Ectodermal cell (in vitro differentiated cells): Measurements from ENCODE around the gene ENPP3.

Source experiments
- H3K27ac ChIP-seq: 2 replicates; pipeline ENCODE4 v1.7.0; 2013; ENCODE audit warnings: mild to moderate bottlenecking, low read depth, low read length; ENCODE audit not compliant: insufficient read depth, poor library complexity, severe bottlenecking
- H3K27me3 ChIP-seq: 2 replicates; pipeline ENCODE4 v1.7.0; 2013; ENCODE audit warnings: mild to moderate bottlenecking, low read length; ENCODE audit not compliant: insufficient read depth, control insufficient read depth, poor library complexity, severe bottlenecking
- H3K36me3 ChIP-seq: one replicate; pipeline ENCODE4 v1.7.0; 2013; ENCODE audit warnings: low read length; ENCODE audit not compliant: control insufficient read depth, insufficient read depth
- H3K4me1 ChIP-seq: one replicate; pipeline ENCODE4 v1.7.0; 2013; ENCODE audit warnings: low read length; ENCODE audit not compliant: control insufficient read depth, insufficient read depth
- H3K4me3 ChIP-seq: 2 replicates; pipeline ENCODE4 v1.7.0; 2013; ENCODE audit warnings: low read depth, low read length, control low read depth; ENCODE audit not compliant: insufficient read depth
- H3K9me3 ChIP-seq: 2 replicates; pipeline ENCODE4 v1.7.0; 2013; ENCODE audit warnings: mild to moderate bottlenecking, low read length, moderate library complexity; ENCODE audit not compliant: control insufficient read depth
- WGBS, 2 experiments: methylation state at CpG; one replicate each; pipeline ENCODE4 v1.1.7; 2013; ENCODE audit warnings: missing lambda C conversion rate in 2 of 2; 5-methylcytosine and 5-hydroxymethylcytosine counted together

Gene ENPP3

GRCh38 chr6:131681585-131681984 is 44.5 kb downstream of the ENPP3 start:
- H3K9me3 ChIP-seq = no peaks in the 10 kb centered on the region
- no peak overlapping the region for H3K4me3 ChIP-seq
- no peaks in the 10 kb centered on the region for H3K4me1 ChIP-seq
- no peaks in the 10 kb centered on the region for H3K36me3 ChIP-seq
- no peak overlapping the region for H3K27ac ChIP-seq
- H3K27me3 ChIP-seq = no peaks in the 10 kb centered on the region

- no peak overlapping the region for H3K4me3 ChIP-seq
- no peak overlapping the region for H3K27ac ChIP-seq
- WGBS, 2 experiments = 82 to 92% methylated on average over 2 of the region's 2 CpGs
- H3K27me3 ChIP-seq = no peaks in the 10 kb centered on the region
- no peaks in the 10 kb centered on the region for H3K36me3 ChIP-seq
- H3K9me3 ChIP-seq = no peaks in the 10 kb centered on the region
- no peaks in the 10 kb centered on the region for H3K4me1 ChIP-seq
Observed at GRCh38 chr6:131682442-131682841, 45.3 kb downstream of the ENPP3 start.

DNA sequence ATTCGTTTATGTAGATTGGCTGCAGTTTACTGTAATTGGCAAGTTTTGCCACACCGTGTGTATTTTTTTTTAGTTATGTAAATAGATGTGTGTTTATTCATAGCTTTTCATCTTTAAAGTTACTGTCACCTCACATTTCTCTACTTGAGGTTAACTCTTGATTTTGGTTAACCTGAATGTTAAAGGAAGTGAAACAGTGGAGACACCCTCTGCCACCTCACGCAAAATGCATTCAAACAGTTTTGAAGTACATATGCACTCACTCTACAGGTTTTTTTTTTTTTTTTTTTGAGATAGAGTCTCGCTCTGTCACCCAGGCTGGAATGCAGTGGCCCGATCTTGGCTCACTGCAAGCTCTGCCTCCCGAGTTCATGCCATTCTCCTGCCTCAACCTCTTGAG is 46.4 kb downstream of the ENPP3 start:
- Histone ChIP-seq H3K4me1 (no peaks in the 10 kb centered on the region), H3K36me3 (no peaks in the 10 kb centered on the region), H3K9me3 (no peaks in the 10 kb centered on the region), H3K4me3 (no peak overlapping the region), H3K27me3 (no peaks in the 10 kb centered on the region), H3K27ac (no peak overlapping the region)
- WGBS, 2 experiments = 89 to 90% methylated on average over 5 to 6 of the region's 6 CpGs

- H3K36me3 ChIP-seq = no peaks in the 10 kb centered on the region
- H3K9me3 ChIP-seq = no peaks in the 10 kb centered on the region
- H3K27ac ChIP-seq = no peak overlapping the region
- 80 to 96% methylated on average over 1 to 3 of the region's 4 CpGs for WGBS, 2 experiments
- H3K4me1 ChIP-seq = no peaks in the 10 kb centered on the region
- no peak overlapping the region for H3K4me3 ChIP-seq
- no peaks in the 10 kb centered on the region for H3K27me3 ChIP-seq
Observed at GRCh38 chr6:131685266-131685780, 48.2 kb downstream of the ENPP3 start.

GRCh38 chr6:131687022-131687421 is 49.9 kb downstream of the ENPP3 start:
- no peaks in the 10 kb centered on the region for H3K36me3 ChIP-seq
- no peak overlapping the region for H3K4me3 ChIP-seq
- no peaks in the 10 kb centered on the region for H3K4me1 ChIP-seq
- 89 to 98% methylated on average over 2 to 3 of the region's 3 CpGs for whole genome bisulfite sequencing, 2 experiments
- H3K27me3 ChIP-seq = no peaks in the 10 kb centered on the region
- H3K9me3 ChIP-seq = no peaks in the 10 kb centered on the region
- no peak overlapping the region for H3K27ac ChIP-seq

GRCh38 chr6:131688286-131688685 is 51.2 kb downstream of the ENPP3 start:
- Histone ChIP-seq H3K36me3 (no peaks in the 10 kb centered on the region), H3K27me3 (no peaks in the 10 kb centered on the region), H3K4me1 (no peaks in the 10 kb centered on the region), H3K4me3 (no peak overlapping the region), H3K9me3 (no peaks in the 10 kb centered on the region), H3K27ac (no peak overlapping the region)
- WGBS, 2 experiments = 100% methylated on average over 1 of the region's 1 CpG

DNA sequence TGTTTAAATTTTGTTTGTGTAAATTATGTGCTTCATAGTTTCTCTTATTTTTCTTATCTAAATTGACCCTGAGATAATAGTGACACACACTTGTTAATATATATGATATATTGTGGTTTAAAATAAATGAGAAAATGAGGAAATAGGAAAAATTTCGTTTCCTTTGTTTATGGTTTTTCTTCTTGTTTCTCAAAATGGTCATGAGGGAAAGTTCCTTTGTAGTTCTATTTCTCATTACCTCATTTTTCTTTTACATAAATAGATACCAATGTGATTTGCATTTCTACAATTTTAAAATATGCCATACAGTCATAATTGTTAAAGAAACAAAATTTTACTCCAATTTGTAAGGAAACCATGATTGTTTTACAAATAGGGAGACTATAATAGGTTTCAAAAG is 54.9 kb downstream of the ENPP3 start:
- no CpG with 5 or more reads among the region's 1 CpG for WGBS, 2 experiments

GRCh38 chr6:131692589-131692988 is 55.5 kb downstream of the ENPP3 start:
- Histone ChIP-seq H3K27ac (no peak overlapping the region), H3K36me3 (no peaks in the 10 kb centered on the region), H3K27me3 (no peaks in the 10 kb centered on the region), H3K4me1 (no peaks in the 10 kb centered on the region), H3K9me3 (no peaks in the 10 kb centered on the region), H3K4me3 (no peak overlapping the region)

More for the DNA sequence above, 54.9 kb downstream of the ENPP3 start:
- no peaks in the 10 kb centered on the region for H3K4me1 ChIP-seq
- H3K27ac ChIP-seq = no peak overlapping the region
- H3K4me3 ChIP-seq = no peak overlapping the region
- no peaks in the 10 kb centered on the region for H3K9me3 ChIP-seq
- H3K36me3 ChIP-seq = no peaks in the 10 kb centered on the region
- no peaks in the 10 kb centered on the region for H3K27me3 ChIP-seq

DNA sequence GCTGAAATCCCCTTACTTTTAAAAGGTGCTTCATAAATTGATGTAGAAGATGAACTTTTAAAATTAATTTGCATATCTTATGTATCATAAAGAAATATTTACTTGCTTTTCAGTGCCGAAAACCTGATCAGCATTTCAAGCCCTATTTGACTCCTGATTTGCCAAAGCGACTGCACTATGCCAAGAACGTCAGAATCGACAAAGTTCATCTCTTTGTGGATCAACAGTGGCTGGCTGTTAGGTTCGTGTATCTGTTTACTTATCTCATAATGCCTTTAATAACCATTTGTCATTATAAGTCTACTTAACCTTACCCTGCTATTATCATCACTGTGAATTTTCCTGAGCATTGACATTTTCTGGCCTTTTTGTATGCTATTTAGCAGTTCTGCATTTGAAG is 56.3 kb downstream of the ENPP3 start:
- 85 to 91% methylated on average over 5 of the region's 5 CpGs for WGBS, 2 experiments
- Histone ChIP-seq H3K4me3 (no peak overlapping the region), H3K4me1 (no peaks in the 10 kb centered on the region), H3K9me3 (no peaks in the 10 kb centered on the region), H3K36me3 (no peaks in the 10 kb centered on the region), H3K27me3 (no peaks in the 10 kb centered on the region), H3K27ac (no peak overlapping the region)

DNA sequence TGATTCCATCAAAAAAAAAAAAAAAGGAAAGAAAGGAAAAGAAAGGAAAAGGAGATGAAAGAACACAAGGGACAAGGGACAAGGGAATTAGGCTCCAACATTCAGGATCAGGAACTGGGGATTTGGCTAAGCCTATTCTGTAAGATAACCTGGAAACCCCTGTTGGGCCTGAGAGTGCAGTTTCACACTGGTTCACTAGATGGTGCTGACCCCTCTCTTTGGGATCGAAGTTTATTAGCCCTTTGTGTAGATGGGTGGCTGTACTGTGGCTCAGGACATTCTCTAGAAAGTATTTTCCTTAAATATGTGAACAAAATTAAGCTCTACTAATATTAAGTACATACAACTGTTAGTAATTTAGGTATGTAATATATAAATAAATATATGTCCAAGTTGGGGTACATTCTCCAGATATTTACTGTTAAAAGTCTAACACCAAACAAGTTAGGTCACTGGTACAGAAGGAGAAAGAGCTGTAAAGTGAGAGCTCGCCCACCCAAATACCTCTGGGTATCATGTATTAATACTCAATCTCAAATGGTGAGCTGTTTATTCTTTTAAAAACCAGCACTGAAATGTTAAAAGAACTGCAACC is 57.8 kb downstream of the ENPP3 start:
- Histone ChIP-seq H3K27ac (no peak overlapping the region), H3K4me3 (no peak overlapping the region)
- WGBS, 2 experiments = 50% methylated on average over 2 of the region's 2 CpGs; no CpG with 5 or more reads in 1 of the 2 experiments

GRCh38 chr6:131696956-131697355 is 59.9 kb downstream of the ENPP3 start:
- no peak overlapping the region for H3K27ac ChIP-seq
- no peak overlapping the region for H3K4me3 ChIP-seq
- H3K27me3 ChIP-seq = no peaks in the 10 kb centered on the region
- H3K9me3 ChIP-seq = no peaks in the 10 kb centered on the region
- no peaks in the 10 kb centered on the region for H3K4me1 ChIP-seq
- 94% methylated on average over 7 of the region's 7 CpGs for WGBS, 2 experiments
- H3K36me3 ChIP-seq = no peaks in the 10 kb centered on the region

More for the DNA sequence above, 57.8 kb downstream of the ENPP3 start:
- Histone ChIP-seq H3K36me3 (no peaks in the 10 kb centered on the region), H3K9me3 (no peaks in the 10 kb centered on the region), H3K4me1 (no peaks in the 10 kb centered on the region), H3K27me3 (no peaks in the 10 kb centered on the region)
